ENCODE measurements around the gene SLC25A25. TPM values are rescaled to one million over a fixed set of nuclear protein-coding genes. Genes with fewer than 3 reads are reported as not detected.

SLC25A25 gene
- total and polyA plus RNA-seq, 10 of the 15 experiments (the other 5 are each of a cell fraction or from before 2014, with no cell fraction given): 0.04 to 17.1 (median 12.4) TPM; not detected in 1

- ChIA-PET CTCF (no interaction called here), RAD21 (ENCODE audit: unreplicated experiment) (no interaction called here), SMC1A (ENCODE audit: uncharacterized antibody, unreplicated experiment) (no interaction called here), POLR2A (interaction anchor here (0.6 kb wide), 1 partner anchor 133 kb away, joined by 3 read pairs; no protein-coding TSS in a partner anchor)
- BruUV-seq (replicated peaks): no TSS peak
- no peak overlapping the region for H2AFZ ChIP-seq (ENCODE audit: control insufficient read depth, low read depth, low read length)
- intact Hi-C loops (cut with micrococcal nuclease; ENCODE audit: unreplicated experiment) (no loop called here), in situ Hi-C loops (cut with MboI) (no loop called here)
- no peaks in the 10 kb centered on the region for H3K36me3 ChIP-seq (ENCODE audit: control insufficient read depth in 2 of 2, insufficient read depth in 2 of 2, low read length in 1 of 2)
- no peak overlapping the region for H3K4me2 ChIP-seq (ENCODE audit: control insufficient read depth, insufficient read depth)
- 43% methylated on average over 15 of the region's 18 CpGs for WGBS (ENCODE audit: insufficient coverage, insufficient replicate concordance, low lambda C conversion rate, missing lambda C conversion rate)
- peaks cover 0 to 1% of the 10 kb centered on the region in 2 experiments; a peak in 2 of 4 replicates for H3K27me3 ChIP-seq (replicated peaks in 1 of 2; ENCODE audit: control insufficient read depth in 2 of 2, insufficient read depth in 2 of 2, low read length in 1 of 2)
- H3K79me2 ChIP-seq (ENCODE audit: control insufficient read depth, insufficient read depth, low read length): no peaks in the 10 kb centered on the region
- DNase-seq (ENCODE audit: low read depth, low spot score) (no peak), FAIRE-seq (no peak), ATAC-seq (no peak)
- no peak overlapping the region for H3K4me3 ChIP-seq
- H4K20me1 ChIP-seq (ENCODE audit: control insufficient read depth, insufficient read depth): no peaks in the 10 kb centered on the region; the same call in 1 of the 2 replicates
- no peaks in the 10 kb centered on the region for H3K9me3 ChIP-seq (replicated peaks; ENCODE audit: control insufficient read depth, insufficient read depth, low read length)
- no peaks in the 10 kb centered on the region for H3K4me1 ChIP-seq (ENCODE audit: control insufficient read depth, insufficient read depth, low read length)
- no peak overlapping the region for H3K9ac ChIP-seq (ENCODE audit: control insufficient read depth, insufficient read depth, low read length)
- H3K27ac ChIP-seq (ENCODE audit: control insufficient read depth, insufficient read depth): no peak overlapping the region
- TF ChIP-seq SP1 (IDR thresholded peaks at IDR 0.05; ENCODE audit: low read depth, low read length) (no peak), BHLHE40 (IDR thresholded peaks at IDR 0.05; ENCODE audit: borderline replicate concordance in 1 of 2, low read depth in 2 of 2, low read length in 1 of 2) (no peak), TCF3 (IDR thresholded peaks at IDR 0.05; ENCODE audit: borderline replicate concordance, insufficient read depth, low read depth, low read length) (no peak), KDM1A (IDR thresholded peaks at IDR 0.05; ENCODE audit: borderline replicate concordance) (no peak), ZNF622 (IDR thresholded peaks at IDR 0.05) (no peak), E2F8 (IDR thresholded peaks at IDR 0.05; ENCODE audit: low read depth, partially characterized antibody) (no peak), SREBF2 (IDR thresholded peaks at IDR 0.05; ENCODE audit: low read length) (no peak), BRCA1 (IDR thresholded peaks at IDR 0.05; ENCODE audit: low read depth, low read length) (no peak), PML (IDR thresholded peaks at IDR 0.05; ENCODE audit: low read length) (no peak), DPF2 (IDR thresholded peaks at IDR 0.05) (no peak), MAX (IDR thresholded peaks at IDR 0.05; ENCODE audit: low read depth, low read length) (no peak), RAD21 (IDR thresholded peaks at IDR 0.05; ENCODE audit: insufficient read depth, low read depth, low read length) (no peak)
- TF ChIP-seq, protein P1, sequence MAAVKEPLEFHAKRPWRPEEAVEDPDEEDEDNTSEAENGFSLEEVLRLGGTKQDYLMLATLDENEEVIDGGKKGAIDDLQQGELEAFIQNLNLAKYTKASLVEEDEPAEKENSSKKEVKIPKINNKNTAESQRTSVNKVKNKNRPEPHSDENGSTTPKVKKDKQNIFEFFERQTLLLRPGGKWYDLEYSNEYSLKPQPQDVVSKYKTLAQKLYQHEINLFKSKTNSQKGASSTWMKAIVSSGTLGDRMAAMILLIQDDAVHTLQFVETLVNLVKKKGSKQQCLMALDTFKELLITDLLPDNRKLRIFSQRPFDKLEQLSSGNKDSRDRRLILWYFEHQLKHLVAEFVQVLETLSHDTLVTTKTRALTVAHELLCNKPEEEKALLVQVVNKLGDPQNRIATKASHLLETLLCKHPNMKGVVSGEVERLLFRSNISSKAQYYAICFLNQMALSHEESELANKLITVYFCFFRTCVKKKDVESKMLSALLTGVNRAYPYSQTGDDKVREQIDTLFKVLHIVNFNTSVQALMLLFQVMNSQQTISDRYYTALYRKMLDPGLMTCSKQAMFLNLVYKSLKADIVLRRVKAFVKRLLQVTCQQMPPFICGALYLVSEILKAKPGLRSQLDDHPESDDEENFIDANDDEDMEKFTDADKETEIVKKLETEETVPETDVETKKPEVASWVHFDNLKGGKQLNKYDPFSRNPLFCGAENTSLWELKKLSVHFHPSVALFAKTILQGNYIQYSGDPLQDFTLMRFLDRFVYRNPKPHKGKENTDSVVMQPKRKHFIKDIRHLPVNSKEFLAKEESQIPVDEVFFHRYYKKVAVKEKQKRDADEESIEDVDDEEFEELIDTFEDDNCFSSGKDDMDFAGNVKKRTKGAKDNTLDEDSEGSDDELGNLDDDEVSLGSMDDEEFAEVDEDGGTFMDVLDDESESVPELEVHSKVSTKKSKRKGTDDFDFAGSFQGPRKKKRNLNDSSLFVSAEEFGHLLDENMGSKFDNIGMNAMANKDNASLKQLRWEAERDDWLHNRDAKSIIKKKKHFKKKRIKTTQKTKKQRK (IDR thresholded peaks at IDR 0.05; ENCODE audit: low read depth, low read length): no peak
- TF ChIP-seq, protein P2, sequence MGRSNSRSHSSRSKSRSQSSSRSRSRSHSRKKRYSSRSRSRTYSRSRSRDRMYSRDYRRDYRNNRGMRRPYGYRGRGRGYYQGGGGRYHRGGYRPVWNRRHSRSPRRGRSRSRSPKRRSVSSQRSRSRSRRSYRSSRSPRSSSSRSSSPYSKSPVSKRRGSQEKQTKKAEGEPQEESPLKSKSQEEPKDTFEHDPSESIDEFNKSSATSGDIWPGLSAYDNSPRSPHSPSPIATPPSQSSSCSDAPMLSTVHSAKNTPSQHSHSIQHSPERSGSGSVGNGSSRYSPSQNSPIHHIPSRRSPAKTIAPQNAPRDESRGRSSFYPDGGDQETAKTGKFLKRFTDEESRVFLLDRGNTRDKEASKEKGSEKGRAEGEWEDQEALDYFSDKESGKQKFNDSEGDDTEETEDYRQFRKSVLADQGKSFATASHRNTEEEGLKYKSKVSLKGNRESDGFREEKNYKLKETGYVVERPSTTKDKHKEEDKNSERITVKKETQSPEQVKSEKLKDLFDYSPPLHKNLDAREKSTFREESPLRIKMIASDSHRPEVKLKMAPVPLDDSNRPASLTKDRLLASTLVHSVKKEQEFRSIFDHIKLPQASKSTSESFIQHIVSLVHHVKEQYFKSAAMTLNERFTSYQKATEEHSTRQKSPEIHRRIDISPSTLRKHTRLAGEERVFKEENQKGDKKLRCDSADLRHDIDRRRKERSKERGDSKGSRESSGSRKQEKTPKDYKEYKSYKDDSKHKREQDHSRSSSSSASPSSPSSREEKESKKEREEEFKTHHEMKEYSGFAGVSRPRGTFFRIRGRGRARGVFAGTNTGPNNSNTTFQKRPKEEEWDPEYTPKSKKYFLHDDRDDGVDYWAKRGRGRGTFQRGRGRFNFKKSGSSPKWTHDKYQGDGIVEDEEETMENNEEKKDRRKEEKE (IDR thresholded peaks at IDR 0.05): no peak
Measured at GRCh38 chr9:128151309-128152132, 83.5 kb downstream of the SLC25A25 start.

All from GM12878 (cell line).